ENCODE data around the gene C1QL1. TPM values are rescaled to one million over a fixed set of nuclear protein-coding genes. Genes with fewer than 3 reads are reported as not detected.
"Not testable (repeated sequence)": the region's sequence is repeated elsewhere in the genome, so short reads cannot be mapped to it uniquely, and the experiment has no call there.

The C1QL1 gene
- total RNA-seq, 4 donors from 2014 or later = not detected

DNA sequence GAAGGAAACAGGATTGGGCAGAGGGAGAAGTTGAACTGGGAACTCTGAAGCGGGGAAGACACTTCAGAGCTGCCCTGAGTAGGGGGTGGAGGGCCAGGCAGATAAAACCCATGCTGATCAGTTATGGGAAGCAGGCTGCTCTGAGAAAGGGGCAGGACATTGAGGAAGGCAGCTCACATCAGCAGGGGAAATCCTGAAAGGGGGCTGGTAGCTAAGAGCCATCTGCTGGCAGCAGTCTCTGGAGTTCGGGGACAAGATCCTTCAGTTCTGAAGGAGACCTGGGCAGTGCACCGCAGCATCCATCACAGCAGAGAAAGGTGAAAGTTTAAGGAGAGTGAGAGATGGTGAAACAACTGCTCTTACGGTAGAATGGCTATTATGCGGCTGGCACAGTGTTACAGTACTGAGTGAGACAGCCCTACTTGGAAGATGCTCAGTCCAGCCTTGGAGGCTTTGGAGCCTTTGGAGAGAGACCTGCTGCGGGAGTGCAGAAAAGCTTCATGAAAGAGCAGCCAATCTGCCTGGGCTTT is 15.1 kb downstream of the C1QL1 start:
- intact Hi-C loops (cut with DNase I; ENCODE audit: low total_unique reads) (no loop called here), in situ Hi-C loops (cut with MboI; ENCODE audit: low sequenced_read_pairs in 4 of 4) (no loop called here)
- Histone ChIP-seq H3K36me3 (no peaks in the 10 kb centered on the region), H3K27ac (no peak overlapping the region), H3K27me3 (no peaks in the 10 kb centered on the region), H3K4me3 (no peak overlapping the region), H3K4me1 (peaks cover 3% of the 10 kb centered on the region in 2 donors), H3K9me3 (no peaks in the 10 kb centered on the region)
- TF ChIP-seq, protein P1, sequence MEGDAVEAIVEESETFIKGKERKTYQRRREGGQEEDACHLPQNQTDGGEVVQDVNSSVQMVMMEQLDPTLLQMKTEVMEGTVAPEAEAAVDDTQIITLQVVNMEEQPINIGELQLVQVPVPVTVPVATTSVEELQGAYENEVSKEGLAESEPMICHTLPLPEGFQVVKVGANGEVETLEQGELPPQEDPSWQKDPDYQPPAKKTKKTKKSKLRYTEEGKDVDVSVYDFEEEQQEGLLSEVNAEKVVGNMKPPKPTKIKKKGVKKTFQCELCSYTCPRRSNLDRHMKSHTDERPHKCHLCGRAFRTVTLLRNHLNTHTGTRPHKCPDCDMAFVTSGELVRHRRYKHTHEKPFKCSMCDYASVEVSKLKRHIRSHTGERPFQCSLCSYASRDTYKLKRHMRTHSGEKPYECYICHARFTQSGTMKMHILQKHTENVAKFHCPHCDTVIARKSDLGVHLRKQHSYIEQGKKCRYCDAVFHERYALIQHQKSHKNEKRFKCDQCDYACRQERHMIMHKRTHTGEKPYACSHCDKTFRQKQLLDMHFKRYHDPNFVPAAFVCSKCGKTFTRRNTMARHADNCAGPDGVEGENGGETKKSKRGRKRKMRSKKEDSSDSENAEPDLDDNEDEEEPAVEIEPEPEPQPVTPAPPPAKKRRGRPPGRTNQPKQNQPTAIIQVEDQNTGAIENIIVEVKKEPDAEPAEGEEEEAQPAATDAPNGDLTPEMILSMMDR (IDR thresholded peaks at IDR 0.05 in 4 of 5, conservative IDR thresholded peaks at IDR 0.05 in 1 of 5) = no peak
- no peak for TF ChIP-seq POLR2A (IDR thresholded peaks at IDR 0.05)
- no peak for DNase-seq
- ATAC-seq = no peak

DNA sequence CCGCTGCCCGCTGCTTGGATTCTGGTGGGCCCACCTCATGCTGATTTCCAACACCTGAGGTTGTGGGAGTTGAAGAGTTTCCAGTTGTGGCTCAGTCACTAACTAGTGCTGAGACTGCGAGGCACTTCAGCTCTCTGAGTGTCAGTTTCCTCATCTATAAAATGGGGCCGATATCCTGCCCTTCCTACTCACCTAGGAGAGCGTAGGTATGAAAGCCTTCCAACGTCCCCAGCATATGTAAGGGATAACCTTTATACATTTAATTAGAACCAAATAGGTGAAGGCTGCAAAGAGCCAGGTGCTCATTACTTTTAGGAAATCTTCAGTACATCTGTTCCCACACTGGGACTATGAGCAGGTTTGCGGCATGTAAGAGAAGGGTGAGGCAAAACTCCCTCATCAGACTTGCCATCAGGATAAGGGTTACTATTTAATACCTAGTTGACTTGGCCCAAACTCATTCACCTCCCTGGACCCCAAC is 19.7 kb downstream of the C1QL1 start:
- no peak for TF ChIP-seq POLR2A (IDR thresholded peaks at IDR 0.05)
- TF ChIP-seq, protein P1 (IDR thresholded peaks at IDR 0.05 in 4 of 5, conservative IDR thresholded peaks at IDR 0.05 in 1 of 5) = no peak
- Histone ChIP-seq H3K36me3 (no peaks in the 10 kb centered on the region), H3K4me3 (peak overlapping the region; percentile 60 to 76 (median 62)), H3K9me3 (no peaks in the 10 kb centered on the region), H3K4me1 (peaks cover 10% of the 10 kb centered on the region in 2 donors), H3K27ac (peak overlapping the region in 1 of 4 donors; percentile 48), H3K27me3 (peaks cover 3 to 6% (median 6%) of the 10 kb centered on the region in 3 donors)
- in situ Hi-C loops (cut with MboI; ENCODE audit: low sequenced_read_pairs in 4 of 4) = no loop called here
- DNase-seq (no peak), ATAC-seq (peak in 1 of 2 donors; percentile 10)
- intact Hi-C loops (cut with DNase I; ENCODE audit: low total_unique reads) = loop anchor here (5.0 kb wide), 1 partner anchor 51 kb away; the partner anchor contains the start of gene EFTUD2

DNA sequence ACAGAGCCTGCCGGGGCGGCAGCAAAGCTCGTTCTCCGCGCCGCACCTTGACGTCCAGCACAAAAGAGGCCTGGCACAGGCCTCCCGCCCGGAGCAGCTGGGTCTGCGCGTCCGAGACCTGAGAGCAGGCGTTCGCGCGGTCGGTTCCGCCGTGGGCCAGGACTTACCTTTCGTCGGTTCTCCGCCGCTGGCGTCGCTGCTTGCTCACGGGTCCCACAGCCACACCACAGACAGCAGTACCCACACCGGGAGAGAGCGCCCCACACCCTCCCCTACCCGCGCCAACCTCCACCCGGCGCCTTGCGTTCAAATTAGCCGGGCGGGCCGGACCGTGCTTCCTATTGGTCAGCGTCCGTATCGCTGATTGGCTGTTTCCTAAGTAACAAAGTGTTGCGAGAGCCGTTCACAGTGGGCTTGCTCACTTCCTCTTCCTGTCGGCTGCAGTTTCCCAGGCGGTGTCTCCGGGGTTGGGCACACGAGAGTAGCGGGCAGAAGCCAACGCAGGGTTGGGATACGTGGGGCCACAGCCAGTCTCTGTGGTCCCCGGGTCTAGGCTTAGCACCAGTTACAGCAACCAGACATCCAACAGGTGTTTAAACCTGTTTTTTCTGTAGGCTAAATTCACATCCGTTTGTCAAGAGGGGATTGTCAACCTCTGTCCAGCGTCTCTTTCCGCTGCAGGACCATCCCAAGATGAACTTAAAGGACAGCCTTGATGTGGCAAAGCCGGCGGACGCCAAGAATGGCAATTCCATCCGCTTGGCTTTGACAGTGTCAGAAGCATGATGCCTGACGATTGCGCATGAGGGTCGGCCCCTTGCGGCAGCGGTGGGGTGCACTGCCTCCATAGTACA is 20.4 kb downstream of the C1QL1 start, which contains the start of gene KIF18B:
Gene KIF18B, minus strand, starts transcription at position 313 of the 854 bp plus-strand sequence. CDS start 11,429 bp downstream, outside the sequence.
- intact Hi-C loops (cut with DNase I; ENCODE audit: low total_unique reads) = loop anchor here (1.0 to 5.0 kb wide), 2 partner anchors 21 to 50 kb away; partner anchors contain the start of genes C1QL1 and EFTUD2
- Histone ChIP-seq H3K36me3 (no peaks in the 10 kb centered on the region), H3K4me1 (peaks cover 10% of the 10 kb centered on the region in 2 donors), H3K27me3 (peaks cover 3 to 6% (median 6%) of the 10 kb centered on the region in 3 donors), H3K9me3 (no peaks in the 10 kb centered on the region), H3K27ac (peak within 1 kb of the TSS; percentile 48 to 64 (median 54)), H3K4me3 (peak within 1 kb of the TSS; percentile 60 to 76 (median 62))
- DNase-seq = peak; percentile 74 to 83
- in situ Hi-C loops (cut with MboI; ENCODE audit: low sequenced_read_pairs in 4 of 4) = no loop called here
- peak; percentile 100 for ATAC-seq
- TF ChIP-seq, protein P1 (IDR thresholded peaks at IDR 0.05 in 4 of 5, conservative IDR thresholded peaks at IDR 0.05 in 1 of 5) = no peak
- TF ChIP-seq POLR2A (IDR thresholded peaks at IDR 0.05) = peak in 1 of 2 donors; percentile 65

- intact Hi-C loops (cut with DNase I; ENCODE audit: low total_unique reads) = loop anchor here (5.0 kb wide), 1 partner anchor 48 kb away; the partner anchor contains the start of gene EFTUD2
- H3K27ac ChIP-seq; H3K4me3 ChIP-seq; ATAC-seq; H3K36me3 ChIP-seq; H3K9me3 ChIP-seq; in situ Hi-C loops (cut with MboI; ENCODE audit: low sequenced_read_pairs in 4 of 4); H3K27me3 ChIP-seq; DNase-seq: not testable (repeated sequence)
- peaks cover 10% of the 10 kb centered on the region in 2 donors for H3K4me1 ChIP-seq
Observed at GRCh38 chr17:44945652-44946051, 22.5 kb downstream of the C1QL1 start.

GRCh38 chr17:44942456-44942855 is 25.6 kb downstream of the C1QL1 start:
- peaks cover 4 to 5% of the 10 kb centered on the region in 2 donors for H3K4me1 ChIP-seq
- intact Hi-C loops (cut with DNase I; ENCODE audit: low total_unique reads) (no loop called here), in situ Hi-C loops (cut with MboI; ENCODE audit: low sequenced_read_pairs in 4 of 4) (no loop called here)
- H3K4me3 ChIP-seq = no peak overlapping the region
- DNase-seq (no peak), ATAC-seq (no peak)
- H3K36me3 ChIP-seq = no peaks in the 10 kb centered on the region
- H3K9me3 ChIP-seq = no peaks in the 10 kb centered on the region
- no peak for TF ChIP-seq POLR2A (IDR thresholded peaks at IDR 0.05)
- TF ChIP-seq, protein P1 (IDR thresholded peaks at IDR 0.05 in 4 of 5, conservative IDR thresholded peaks at IDR 0.05 in 1 of 5) = no peak
- peaks cover 3 to 6% (median 6%) of the 10 kb centered on the region in 3 donors for H3K27me3 ChIP-seq
- no peak overlapping the region for H3K27ac ChIP-seq

Data from gastrocnemius medialis (tissue), 4 donors.